ENCODE results near the gene SRXN1. TPM values are rescaled to one million over a fixed set of nuclear protein-coding genes. Genes with fewer than 3 reads are reported as not detected.

The SRXN1 gene
- 63.5 TPM for polyA plus RNA-seq (2012; ENCODE audit: insufficient read length, low read depth)

GRCh38 chr20:653110-653589, at the start of gene SRXN1:
TSS of gene SRXN1 (minus strand) at chr20:653200. CDS start at chr20:653185, 15 bp downstream.
- TF ChIP-seq FOXP2 (optimal IDR thresholded peaks at IDR 0.05; ENCODE audit: borderline replicate concordance, extremely low read depth, extremely low read length, insufficient read depth) (peak; percentile 61), POLR2AphosphoS5 (IDR thresholded peaks at IDR 0.05; ENCODE audit: low read depth, low read length) (no peak), TAF1 (IDR thresholded peaks at IDR 0.05; ENCODE audit: borderline replicate concordance, insufficient read depth, low read length) (peak; percentile 43; the same call in 1 of the 2 replicates), SIN3A (IDR thresholded peaks at IDR 0.05; ENCODE audit: borderline replicate concordance, insufficient read depth, low read length) (no peak)
- TF ChIP-seq, protein P1, sequence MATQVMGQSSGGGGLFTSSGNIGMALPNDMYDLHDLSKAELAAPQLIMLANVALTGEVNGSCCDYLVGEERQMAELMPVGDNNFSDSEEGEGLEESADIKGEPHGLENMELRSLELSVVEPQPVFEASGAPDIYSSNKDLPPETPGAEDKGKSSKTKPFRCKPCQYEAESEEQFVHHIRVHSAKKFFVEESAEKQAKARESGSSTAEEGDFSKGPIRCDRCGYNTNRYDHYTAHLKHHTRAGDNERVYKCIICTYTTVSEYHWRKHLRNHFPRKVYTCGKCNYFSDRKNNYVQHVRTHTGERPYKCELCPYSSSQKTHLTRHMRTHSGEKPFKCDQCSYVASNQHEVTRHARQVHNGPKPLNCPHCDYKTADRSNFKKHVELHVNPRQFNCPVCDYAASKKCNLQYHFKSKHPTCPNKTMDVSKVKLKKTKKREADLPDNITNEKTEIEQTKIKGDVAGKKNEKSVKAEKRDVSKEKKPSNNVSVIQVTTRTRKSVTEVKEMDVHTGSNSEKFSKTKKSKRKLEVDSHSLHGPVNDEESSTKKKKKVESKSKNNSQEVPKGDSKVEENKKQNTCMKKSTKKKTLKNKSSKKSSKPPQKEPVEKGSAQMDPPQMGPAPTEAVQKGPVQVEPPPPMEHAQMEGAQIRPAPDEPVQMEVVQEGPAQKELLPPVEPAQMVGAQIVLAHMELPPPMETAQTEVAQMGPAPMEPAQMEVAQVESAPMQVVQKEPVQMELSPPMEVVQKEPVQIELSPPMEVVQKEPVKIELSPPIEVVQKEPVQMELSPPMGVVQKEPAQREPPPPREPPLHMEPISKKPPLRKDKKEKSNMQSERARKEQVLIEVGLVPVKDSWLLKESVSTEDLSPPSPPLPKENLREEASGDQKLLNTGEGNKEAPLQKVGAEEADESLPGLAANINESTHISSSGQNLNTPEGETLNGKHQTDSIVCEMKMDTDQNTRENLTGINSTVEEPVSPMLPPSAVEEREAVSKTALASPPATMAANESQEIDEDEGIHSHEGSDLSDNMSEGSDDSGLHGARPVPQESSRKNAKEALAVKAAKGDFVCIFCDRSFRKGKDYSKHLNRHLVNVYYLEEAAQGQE (IDR thresholded peaks at IDR 0.05; ENCODE audit: insufficient read depth in 1 of 2, low read depth in 2 of 2, low read length in 2 of 2): no peak; a peak in 1 of 4 replicates

DNA sequence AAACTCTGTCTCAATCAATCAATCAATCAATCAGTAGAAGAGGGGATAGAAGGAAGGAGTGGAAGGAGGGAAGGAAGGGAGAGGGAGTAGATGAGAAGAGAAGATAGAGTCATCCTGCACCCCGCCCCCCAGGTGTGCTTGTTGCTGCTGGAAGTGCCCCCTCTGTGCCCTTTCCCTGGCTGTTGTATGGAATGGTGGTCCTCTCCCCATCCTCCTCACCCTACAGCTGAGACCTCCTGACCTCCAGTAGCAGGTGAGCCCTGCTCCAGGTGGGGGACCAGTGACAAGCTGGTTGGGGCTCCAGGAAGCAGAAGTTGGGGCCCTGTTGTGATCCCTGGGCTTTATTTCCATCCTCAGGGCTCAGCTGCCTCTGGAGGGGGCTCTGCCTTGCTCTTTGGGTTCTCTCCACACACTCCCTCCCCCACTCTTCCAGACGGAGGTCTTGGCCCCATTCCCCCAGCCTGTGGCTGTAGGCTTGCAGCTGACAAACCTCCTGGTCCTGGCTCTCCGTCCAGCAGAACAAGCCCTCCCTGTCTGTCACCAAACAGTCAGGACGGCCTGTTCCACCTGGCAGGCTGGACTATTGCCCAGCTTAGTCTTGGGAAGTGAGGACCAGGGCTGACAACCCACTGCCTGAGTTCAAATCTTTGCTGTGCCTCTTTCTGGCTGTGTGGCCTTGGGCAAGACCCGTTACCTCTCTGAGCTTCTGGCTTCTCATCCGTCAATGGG, 48.6 kb upstream of the SRXN1 start:
- TF ChIP-seq SIN3A (IDR thresholded peaks at IDR 0.05; ENCODE audit: borderline replicate concordance, insufficient read depth, low read length) (no peak), FOXP2 (optimal IDR thresholded peaks at IDR 0.05; ENCODE audit: borderline replicate concordance, extremely low read depth, extremely low read length, insufficient read depth) (no peak), POLR2AphosphoS5 (IDR thresholded peaks at IDR 0.05; ENCODE audit: low read depth, low read length) (no peak), TAF1 (IDR thresholded peaks at IDR 0.05; ENCODE audit: borderline replicate concordance, insufficient read depth, low read length) (no peak)
- TF ChIP-seq, protein P1 (IDR thresholded peaks at IDR 0.05; ENCODE audit: insufficient read depth in 1 of 2, low read depth in 2 of 2, low read length in 2 of 2): no peak

- no peak for TF ChIP-seq FOXP2 (optimal IDR thresholded peaks at IDR 0.05; ENCODE audit: borderline replicate concordance, extremely low read depth, extremely low read length, insufficient read depth)
- TF ChIP-seq, protein P1 (IDR thresholded peaks at IDR 0.05; ENCODE audit: insufficient read depth in 1 of 2, low read depth in 2 of 2, low read length in 2 of 2): no peak
- no peak for TF ChIP-seq SIN3A (IDR thresholded peaks at IDR 0.05; ENCODE audit: borderline replicate concordance, insufficient read depth, low read length)
- TF ChIP-seq POLR2AphosphoS5 (IDR thresholded peaks at IDR 0.05; ENCODE audit: low read depth, low read length): no peak
- TF ChIP-seq TAF1 (IDR thresholded peaks at IDR 0.05; ENCODE audit: borderline replicate concordance, insufficient read depth, low read length): no peak
Measured at GRCh38 chr20:699811-700338, 46.9 kb upstream of the SRXN1 start.

GRCh38 chr20:699342-699741, 46.3 kb upstream of the SRXN1 start:
- TF ChIP-seq TAF1 (IDR thresholded peaks at IDR 0.05; ENCODE audit: borderline replicate concordance, insufficient read depth, low read length): no peak
- TF ChIP-seq, protein P1 (IDR thresholded peaks at IDR 0.05; ENCODE audit: insufficient read depth in 1 of 2, low read depth in 2 of 2, low read length in 2 of 2): no peak
- no peak for TF ChIP-seq POLR2AphosphoS5 (IDR thresholded peaks at IDR 0.05; ENCODE audit: low read depth, low read length)
- no peak for TF ChIP-seq SIN3A (IDR thresholded peaks at IDR 0.05; ENCODE audit: borderline replicate concordance, insufficient read depth, low read length)
- no peak for TF ChIP-seq FOXP2 (optimal IDR thresholded peaks at IDR 0.05; ENCODE audit: borderline replicate concordance, extremely low read depth, extremely low read length, insufficient read depth)
